NT2/D1 (cell line): ENCODE measurements around the gene SERPINB8.

Experiments
- SUZ12 ChIP-seq: IDR thresholded peaks from 2 replicates; pipeline ENCODE4 v1.6.1; 2011; ENCODE audit not compliant: insufficient read length, insufficient read depth; ENCODE audit errors: extremely low read depth
- ZNF274 ChIP-seq: IDR thresholded peaks from 2 replicates; pipeline ENCODE4 v1.6.1; 2011; ENCODE audit warnings: mild to moderate bottlenecking, low read depth, low read length

- no peak for TF ChIP-seq ZNF274
- no peak for TF ChIP-seq SUZ12
These were observed 27.7 kb downstream of the SERPINB8 start for GRCh38 chr18:63997606-63998005.
